ENCODE results near the gene EXOC1. TPM values are rescaled to one million over a fixed set of nuclear protein-coding genes. Genes with fewer than 3 reads are reported as not detected.

Gene EXOC1
- total and polyA plus RNA-seq, 10 of the 15 experiments (the other 5 are each of a cell fraction or from before 2014, with no cell fraction given) = 11.8 to 36.6 (median 21.1) TPM

DNA sequence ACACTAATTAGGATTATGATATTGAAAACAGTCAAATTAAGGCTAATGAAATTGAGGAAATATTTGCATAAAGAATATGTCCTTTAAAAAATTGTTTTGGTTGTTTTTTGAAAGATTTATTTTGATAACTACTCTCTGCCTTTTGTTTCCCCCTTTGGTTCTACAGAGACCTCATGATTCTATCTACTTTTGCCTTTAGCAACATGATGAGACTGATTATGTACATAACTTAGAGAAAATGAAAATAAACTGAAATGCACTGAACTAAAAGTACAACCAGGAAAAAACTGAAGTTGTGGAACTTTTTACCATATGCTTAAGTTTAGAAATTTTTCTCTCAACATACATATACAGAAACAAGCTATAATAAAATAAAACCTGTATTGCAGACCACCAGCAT, 21.4 kb downstream of the EXOC1 start:
- no TSS peak for BruUV-seq (replicated peaks)
- no peak overlapping the region for H3K9ac ChIP-seq (ENCODE audit: control insufficient read depth, insufficient read depth, low read length)
- H3K4me2 ChIP-seq (ENCODE audit: control insufficient read depth, insufficient read depth) = no peak overlapping the region
- no peaks in the 10 kb centered on the region for H3K79me2 ChIP-seq (ENCODE audit: control insufficient read depth, insufficient read depth, low read length)
- no peaks in the 10 kb centered on the region for H3K4me1 ChIP-seq (ENCODE audit: control insufficient read depth, insufficient read depth, low read length)
- H3K27ac ChIP-seq (ENCODE audit: control insufficient read depth, insufficient read depth) = no peak overlapping the region
- TF ChIP-seq CREM (IDR thresholded peaks at IDR 0.05; ENCODE audit: low read depth) = no peak
- TF ChIP-seq BHLHE40 (IDR thresholded peaks at IDR 0.05; ENCODE audit: borderline replicate concordance in 1 of 2, low read depth in 2 of 2, low read length in 1 of 2) = no peak
- TF ChIP-seq JUNB (IDR thresholded peaks at IDR 0.05) = no peak
- TF ChIP-seq TBL1XR1 (IDR thresholded peaks at IDR 0.05; ENCODE audit: low read depth, low read length) = no peak
- TF ChIP-seq STAT3 (IDR thresholded peaks at IDR 0.05; ENCODE audit: low read depth, low read length) = no peak
- TF ChIP-seq BCL11A (IDR thresholded peaks at IDR 0.05; ENCODE audit: low read depth, low read length) = no peak
- TF ChIP-seq ATF7 (IDR thresholded peaks at IDR 0.05; ENCODE audit: low read depth) = no peak
- FAIRE-seq (no peak), ATAC-seq (no peak), DNase-seq (ENCODE audit: low read depth, low spot score) (no peak)
- POLR2A ChIA-PET = no interaction called here
- SMC1A ChIA-PET (ENCODE audit: uncharacterized antibody, unreplicated experiment) = interaction anchor here (1.1 kb wide), 1 partner anchor 9 kb away, joined by 3 read pairs; no protein-coding TSS in a partner anchor
- intact Hi-C loops (cut with micrococcal nuclease; ENCODE audit: unreplicated experiment) (no loop called here), in situ Hi-C loops (cut with MboI) (loop anchor here (25.0 kb wide), 1 partner anchor 463 kb away; no protein-coding TSS in a partner anchor)
- H2AFZ ChIP-seq (ENCODE audit: control insufficient read depth, low read depth, low read length) = no peak overlapping the region
- RAD21 ChIA-PET (ENCODE audit: unreplicated experiment) = no interaction called here
- no peaks in the 10 kb centered on the region for H4K20me1 ChIP-seq (ENCODE audit: control insufficient read depth, insufficient read depth)
- CTCF ChIA-PET = no interaction called here
- no peaks in the 10 kb centered on the region for H3K27me3 ChIP-seq (replicated peaks in 1 of 2; ENCODE audit: control insufficient read depth in 2 of 2, insufficient read depth in 2 of 2, low read length in 1 of 2)
- H3K36me3 ChIP-seq (ENCODE audit: control insufficient read depth in 2 of 2, insufficient read depth in 2 of 2, low read length in 1 of 2) = peaks cover 0 to 10% of the 10 kb centered on the region in 2 experiments; a peak in 1 of 4 replicates
- no peak overlapping the region for H3K4me3 ChIP-seq
- no peaks in the 10 kb centered on the region for H3K9me3 ChIP-seq (replicated peaks; ENCODE audit: control insufficient read depth, insufficient read depth, low read length)

DNA sequence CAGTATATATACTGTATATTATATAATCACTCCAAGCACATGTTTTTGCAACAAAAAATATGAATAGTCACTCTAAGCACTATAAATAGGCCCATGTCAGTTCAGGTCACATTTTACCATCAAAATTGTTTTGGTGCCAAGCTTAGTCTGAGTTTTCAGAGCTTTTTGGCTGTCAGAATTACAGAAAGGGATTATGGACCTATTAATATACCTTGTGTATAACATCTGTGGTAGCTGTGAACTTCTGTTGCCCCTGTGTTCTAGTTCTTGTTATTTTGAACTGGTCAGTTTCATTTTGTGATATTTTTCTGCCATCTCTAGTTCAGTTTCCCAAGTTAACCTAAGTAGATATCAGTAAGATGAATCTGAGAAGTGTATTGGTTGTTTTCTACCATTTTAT, 22.9 kb downstream of the EXOC1 start:
- no TSS peak for BruUV-seq (replicated peaks)
- FAIRE-seq = no peak
- H3K36me3 ChIP-seq (ENCODE audit: control insufficient read depth in 2 of 2, insufficient read depth in 2 of 2, low read length in 1 of 2) = peaks cover 0 to 12% of the 10 kb centered on the region in 2 experiments; a peak in 1 of 4 replicates
- TF ChIP-seq NKRF (conservative IDR thresholded peaks at IDR 0.05) (no peak), TARDBP (IDR thresholded peaks at IDR 0.05; ENCODE audit: borderline replicate concordance) (no peak), YBX1 (IDR thresholded peaks at IDR 0.05) (no peak), EGR1 (IDR thresholded peaks at IDR 0.05; ENCODE audit: borderline replicate concordance in 1 of 2, low read depth in 2 of 2, low read length in 2 of 2) (no peak), RCOR1 (conservative IDR thresholded peaks at IDR 0.05; ENCODE audit: low read depth, low read length) (no peak), TBL1XR1 (IDR thresholded peaks at IDR 0.05; ENCODE audit: low read depth, low read length) (no peak), ELK1 (IDR thresholded peaks at IDR 0.05; ENCODE audit: low read depth, low read length) (no peak), MTA2 (IDR thresholded peaks at IDR 0.05; ENCODE audit: low read depth) (no peak), PAX5 (IDR thresholded peaks at IDR 0.05; ENCODE audit: borderline replicate concordance, low read depth, low read length) (no peak)
- TF ChIP-seq, protein P1, sequence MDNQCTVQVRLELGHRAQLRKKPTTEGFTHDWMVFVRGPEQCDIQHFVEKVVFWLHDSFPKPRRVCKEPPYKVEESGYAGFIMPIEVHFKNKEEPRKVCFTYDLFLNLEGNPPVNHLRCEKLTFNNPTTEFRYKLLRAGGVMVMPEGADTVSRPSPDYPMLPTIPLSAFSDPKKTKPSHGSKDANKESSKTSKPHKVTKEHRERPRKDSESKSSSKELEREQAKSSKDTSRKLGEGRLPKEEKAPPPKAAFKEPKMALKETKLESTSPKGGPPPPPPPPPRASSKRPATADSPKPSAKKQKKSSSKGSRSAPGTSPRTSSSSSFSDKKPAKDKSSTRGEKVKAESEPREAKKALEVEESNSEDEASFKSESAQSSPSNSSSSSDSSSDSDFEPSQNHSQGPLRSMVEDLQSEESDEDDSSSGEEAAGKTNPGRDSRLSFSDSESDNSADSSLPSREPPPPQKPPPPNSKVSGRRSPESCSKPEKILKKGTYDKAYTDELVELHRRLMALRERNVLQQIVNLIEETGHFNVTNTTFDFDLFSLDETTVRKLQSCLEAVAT (IDR thresholded peaks at IDR 0.05) = no peak

More for the DNA sequence above, 22.9 kb downstream of the EXOC1 start:
- RAD21 ChIA-PET (ENCODE audit: unreplicated experiment) = no interaction called here
- DNase-seq (ENCODE audit: low read depth, low spot score) (no peak), ATAC-seq (no peak)
- intact Hi-C loops (cut with micrococcal nuclease; ENCODE audit: unreplicated experiment) (no loop called here), in situ Hi-C loops (cut with MboI) (no loop called here)
- Histone ChIP-seq H2AFZ (ENCODE audit: control insufficient read depth, low read depth, low read length) (no peak overlapping the region), H3K9ac (ENCODE audit: control insufficient read depth, insufficient read depth, low read length) (no peak overlapping the region), H3K4me2 (ENCODE audit: control insufficient read depth, insufficient read depth) (no peak overlapping the region), H3K79me2 (ENCODE audit: control insufficient read depth, insufficient read depth, low read length) (no peaks in the 10 kb centered on the region), H3K4me3 (no peak overlapping the region), H3K27me3 (replicated peaks in 1 of 2; ENCODE audit: control insufficient read depth in 2 of 2, insufficient read depth in 2 of 2, low read length in 1 of 2) (no peaks in the 10 kb centered on the region), H4K20me1 (ENCODE audit: control insufficient read depth, insufficient read depth) (no peaks in the 10 kb centered on the region), H3K9me3 (replicated peaks; ENCODE audit: control insufficient read depth, insufficient read depth, low read length) (no peaks in the 10 kb centered on the region; the same call in 2 of the 3 replicates), H3K27ac (ENCODE audit: control insufficient read depth, insufficient read depth) (no peak overlapping the region), H3K4me1 (ENCODE audit: control insufficient read depth, insufficient read depth, low read length) (no peaks in the 10 kb centered on the region)
- CTCF ChIA-PET = interaction anchor here (2.3 kb wide), 1 partner anchor 9 kb away, joined by 12 read pairs; no protein-coding TSS in a partner anchor
- POLR2A ChIA-PET = no interaction called here
- SMC1A ChIA-PET (ENCODE audit: uncharacterized antibody, unreplicated experiment) = interaction anchor here (1.0 to 1.7 kb wide), 2 partner anchors 10 to 11 kb away, joined by 3 to 6 read pairs; no protein-coding TSS in a partner anchor

Measured in GM12878 (cell line).